PC-3 (cell line): ENCODE measurements around the gene NPR2.

Experiments used
- EZH2 ChIP-seq: fragments of 300-600 bp; sonication (generic); IDR thresholded peaks from one replicate; pipeline ENCODE4 v1.6.1; 2017; ENCODE audit warnings: antibody characterized with exemption, mild to moderate bottlenecking, low read length; ENCODE audit not compliant: unreplicated experiment
- EZH2phosphoT487 ChIP-seq: fragments of 300-600 bp; sonication (generic); IDR thresholded peaks from 2 replicates; pipeline ENCODE4 v1.6.1; 2018; ENCODE audit warnings: mild to moderate bottlenecking, antibody characterized with exemption, low read length, borderline replicate concordance
- TF ChIP-seq, protein P1 (sequence below): fragments of 300-600 bp; sonication (generic); conservative IDR thresholded peaks from 2 replicates; pipeline ENCODE4 v1.5.1; 2017; ENCODE audit warnings: antibody characterized with exemption, low read depth, mild to moderate bottlenecking, low read length

GRCh38 chr9:35791297-35791921, at the start of gene NPR2:
- TF ChIP-seq, protein P1, sequence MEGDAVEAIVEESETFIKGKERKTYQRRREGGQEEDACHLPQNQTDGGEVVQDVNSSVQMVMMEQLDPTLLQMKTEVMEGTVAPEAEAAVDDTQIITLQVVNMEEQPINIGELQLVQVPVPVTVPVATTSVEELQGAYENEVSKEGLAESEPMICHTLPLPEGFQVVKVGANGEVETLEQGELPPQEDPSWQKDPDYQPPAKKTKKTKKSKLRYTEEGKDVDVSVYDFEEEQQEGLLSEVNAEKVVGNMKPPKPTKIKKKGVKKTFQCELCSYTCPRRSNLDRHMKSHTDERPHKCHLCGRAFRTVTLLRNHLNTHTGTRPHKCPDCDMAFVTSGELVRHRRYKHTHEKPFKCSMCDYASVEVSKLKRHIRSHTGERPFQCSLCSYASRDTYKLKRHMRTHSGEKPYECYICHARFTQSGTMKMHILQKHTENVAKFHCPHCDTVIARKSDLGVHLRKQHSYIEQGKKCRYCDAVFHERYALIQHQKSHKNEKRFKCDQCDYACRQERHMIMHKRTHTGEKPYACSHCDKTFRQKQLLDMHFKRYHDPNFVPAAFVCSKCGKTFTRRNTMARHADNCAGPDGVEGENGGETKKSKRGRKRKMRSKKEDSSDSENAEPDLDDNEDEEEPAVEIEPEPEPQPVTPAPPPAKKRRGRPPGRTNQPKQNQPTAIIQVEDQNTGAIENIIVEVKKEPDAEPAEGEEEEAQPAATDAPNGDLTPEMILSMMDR: no peak
- no peak for TF ChIP-seq EZH2
- no peak for TF ChIP-seq EZH2phosphoT487
